Keratinocyte (primary cell): ENCODE measurements around the gene TP53BP1. TPM values are rescaled to one million over a fixed set of nuclear protein-coding genes. Genes with fewer than 3 reads are reported as not detected.
"Not testable (repeated sequence)": the region's sequence is repeated elsewhere in the genome, so short reads cannot be mapped to it uniquely, and the experiment has no call there.

ENCODE experiments used
- DNase-seq: peaks from one replicate; pipeline ENCODE4 v3.0.0-alpha.2; 2011; ENCODE audit warnings: low read depth, missing footprints, low spot score
- FAIRE-seq: peaks from 2 replicates; lab custom pipeline; 2011; peaks lifted over from hg19 to GRCh38; lab: Jason Lieb, UNC
- H2AFZ ChIP-seq: 2 replicates; pipeline ENCODE4 v1.6.0; 2012; ENCODE audit warnings: low read length, control low read depth, inconsistent platforms; ENCODE audit not compliant: control insufficient read depth
- H3K27ac ChIP-seq: 2 replicates; pipeline ENCODE4 v1.5.1; 2011; ENCODE audit warnings: low read length; ENCODE audit not compliant: control insufficient read depth, insufficient read depth
- H3K27me3 ChIP-seq: 3 replicates; pipeline ENCODE4 v1.6.0; 2011; ENCODE audit warnings: low read length; ENCODE audit not compliant: control insufficient read depth, insufficient read depth; ENCODE audit errors: extremely low read depth
- H3K36me3 ChIP-seq, 2 experiments: 2 replicates in 1 of 2; 3 replicates in 1 of 2; pipeline ENCODE4 v1.5.1; 2011; ENCODE audit warnings: low read length in 2 of 2, mild to moderate bottlenecking in 1 of 2; ENCODE audit not compliant: control insufficient read depth in 2 of 2, insufficient read depth in 2 of 2; ENCODE audit errors: extremely low read depth in 1 of 2
- H3K4me1 ChIP-seq: 3 replicates; pipeline ENCODE4 v1.5.1; 2011; ENCODE audit warnings: low read length; ENCODE audit not compliant: control insufficient read depth, insufficient read depth; ENCODE audit errors: extremely low read depth
- H3K4me2 ChIP-seq: 3 replicates; pipeline ENCODE4 v1.6.0; 2011; ENCODE audit warnings: low read depth, low read length; ENCODE audit not compliant: control insufficient read depth, insufficient read depth; ENCODE audit errors: extremely low read depth
- H3K4me3 ChIP-seq, 3 experiments: fragments of 200-600 bp in 1 of 3; sonication (generic) in 1 of 3; 2 replicates in 2 of 3; 3 replicates in 1 of 3; pipeline ENCODE4 v1.5.1; 2011 to 2016; ENCODE audit warnings: low read length in 3 of 3, mild to moderate bottlenecking in 3 of 3, control low read depth in 2 of 3, inconsistent platforms in 1 of 3, low read depth in 1 of 3, mixed read lengths in 1 of 3, mixed run types in 1 of 3, moderate library complexity in 1 of 3; ENCODE audit not compliant: control insufficient read depth in 2 of 3, insufficient read depth in 2 of 3; ENCODE audit errors: extremely low read depth in 1 of 3
- H3K79me2 ChIP-seq: 2 replicates; pipeline ENCODE4 v1.6.0; 2012; ENCODE audit warnings: low read length; ENCODE audit not compliant: control insufficient read depth, insufficient read depth
- H3K9ac ChIP-seq: 3 replicates; pipeline ENCODE4 v1.6.0; 2011; ENCODE audit warnings: low read length; ENCODE audit not compliant: control insufficient read depth, insufficient read depth; ENCODE audit errors: extremely low read depth
- H3K9me1 ChIP-seq: 3 replicates; pipeline ENCODE4 v1.6.0; 2011; ENCODE audit warnings: low read length; ENCODE audit not compliant: control insufficient read depth, insufficient read depth; ENCODE audit errors: extremely low read depth
- H3K9me3 ChIP-seq: 2 replicates; pipeline ENCODE4 v1.5.1; 2012; ENCODE audit warnings: low read depth, low read length; ENCODE audit not compliant: control insufficient read depth
- H4K20me1 ChIP-seq: 3 replicates; pipeline ENCODE4 v1.6.0; 2011; ENCODE audit warnings: low read length; ENCODE audit not compliant: control insufficient read depth, insufficient read depth; ENCODE audit errors: extremely low read depth
- CTCF ChIP-seq, 3 experiments: IDR thresholded peaks in 1 of 3; conservative IDR thresholded peaks in 1 of 3; optimal IDR thresholded peaks in 1 of 3; 2 replicates in 2 of 3; 3 replicates in 1 of 3; pipeline versions ENCODE3 to v1.5.1; 2011; ENCODE audit warnings: low read length in 3 of 3, mild to moderate bottlenecking in 3 of 3, moderate library complexity in 2 of 3, control low read depth in 1 of 3, inconsistent platforms in 1 of 3; ENCODE audit not compliant: insufficient read depth in 2 of 3; ENCODE audit errors: extremely low read depth in 1 of 3
- EZH2 ChIP-seq: IDR thresholded peaks from one replicate; pipeline ENCODE4 v1.6.1; 2012; ENCODE audit warnings: inconsistent platforms, mild to moderate bottlenecking, low read length, moderate library complexity
- dilution Hi-C: fragments of 300-500 bp; cut with MboI; formaldehyde crosslinking; loops from one replicate; pipeline ENCODE4 v1.7.0; 2020; ENCODE audit warnings: low sequenced_read_pairs; ENCODE audit not compliant: extremely low pct_ligation_motif_present
- polyA plus RNA-seq, 5 experiments: library from polyadenylated mRNA; depleted of rRNA in 3 of 5; stranded (reverse) in 3 of 5; stranded (forward) in 1 of 5; unstranded in 1 of 5; fragments of >200 nt; gene quantifications; 1 replicate in 1 of 5; 2 replicates in 3 of 5; 3 replicates in 1 of 5; pipeline versions ENCODE4 v1.2.1 to v1.2.3, GENCODE V29; 2011 to 2012; ENCODE audit warnings: missing spikeins in 2 of 5, low read depth in 1 of 5, low replicate concordance in 1 of 5

Gene TP53BP1
- polyA plus RNA-seq, 1 donor (not counting 4 experiments of a cell fraction or from before 2014, with no cell fraction given): 30.7 TPM

- Histone ChIP-seq H3K9me3 (no peaks in the 10 kb centered on the region), H3K4me1 (no peaks in the 10 kb centered on the region), H3K79me2 (no peaks in the 10 kb centered on the region), H3K36me3 (peaks cover 2 to 8% of the 10 kb centered on the region in 2 experiments), H3K27ac (no peak overlapping the region), H4K20me1 (no peaks in the 10 kb centered on the region), H3K9me1 (no peaks in the 10 kb centered on the region), H3K27me3 (no peaks in the 10 kb centered on the region), H2AFZ (no peak overlapping the region), H3K9ac (no peak overlapping the region), H3K4me3 (no peak overlapping the region), H3K4me2 (no peak overlapping the region)
- DNase-seq (no peak), FAIRE-seq (no peak)
- no peak for TF ChIP-seq CTCF (optimal IDR thresholded peaks at IDR 0.05 in 1 of 3, IDR thresholded peaks at IDR 0.05 in 1 of 3, conservative IDR thresholded peaks at IDR 0.05 in 1 of 3; ENCODE audit: extremely low read depth in 1 of 3, insufficient read depth in 2 of 3, low read length in 3 of 3)
- TF ChIP-seq EZH2: no peak
- dilution Hi-C loops: no loop called here
Observed at GRCh38 chr15:43538091-43538490, 45.1 kb upstream of the TP53BP1 start.

- TF ChIP-seq EZH2: no peak
- no peak for FAIRE-seq
Observed at GRCh38 chr15:43534897-43535296, 41.9 kb upstream of the TP53BP1 start.

GRCh38 chr15:43532826-43533225, 39.9 kb upstream of the TP53BP1 start:
- H3K9me1 ChIP-seq, DNase-seq, H3K79me2 ChIP-seq, H3K9ac ChIP-seq, H3K4me2 ChIP-seq, H3K27me3 ChIP-seq, H3K4me3 ChIP-seq, H3K4me1 ChIP-seq, H3K36me3 ChIP-seq, H4K20me1 ChIP-seq, dilution Hi-C loops, H3K27ac ChIP-seq, H2AFZ ChIP-seq, H3K9me3 ChIP-seq, FAIRE-seq: not testable (repeated sequence)

More at GRCh38 chr15:43534897-43535296, 41.9 kb upstream of the TP53BP1 start:
- H3K4me1 ChIP-seq: no peaks in the 10 kb centered on the region
- H2AFZ ChIP-seq: no peak overlapping the region
- dilution Hi-C loops: no loop called here
- H4K20me1 ChIP-seq: no peaks in the 10 kb centered on the region
- no peak overlapping the region for H3K4me2 ChIP-seq
- H3K27ac ChIP-seq: no peak overlapping the region
- no peaks in the 10 kb centered on the region for H3K79me2 ChIP-seq
- DNase-seq: no peak
- no peaks in the 10 kb centered on the region for H3K9me3 ChIP-seq
- peaks cover 2 to 8% of the 10 kb centered on the region in 2 experiments for H3K36me3 ChIP-seq
- H3K4me3 ChIP-seq: no peak overlapping the region
- no peak overlapping the region for H3K9ac ChIP-seq
- H3K27me3 ChIP-seq: no peaks in the 10 kb centered on the region
- H3K9me1 ChIP-seq: no peaks in the 10 kb centered on the region
